Measurements from ENCODE around the gene LAMC3.

The LAMC3 gene

DNA sequence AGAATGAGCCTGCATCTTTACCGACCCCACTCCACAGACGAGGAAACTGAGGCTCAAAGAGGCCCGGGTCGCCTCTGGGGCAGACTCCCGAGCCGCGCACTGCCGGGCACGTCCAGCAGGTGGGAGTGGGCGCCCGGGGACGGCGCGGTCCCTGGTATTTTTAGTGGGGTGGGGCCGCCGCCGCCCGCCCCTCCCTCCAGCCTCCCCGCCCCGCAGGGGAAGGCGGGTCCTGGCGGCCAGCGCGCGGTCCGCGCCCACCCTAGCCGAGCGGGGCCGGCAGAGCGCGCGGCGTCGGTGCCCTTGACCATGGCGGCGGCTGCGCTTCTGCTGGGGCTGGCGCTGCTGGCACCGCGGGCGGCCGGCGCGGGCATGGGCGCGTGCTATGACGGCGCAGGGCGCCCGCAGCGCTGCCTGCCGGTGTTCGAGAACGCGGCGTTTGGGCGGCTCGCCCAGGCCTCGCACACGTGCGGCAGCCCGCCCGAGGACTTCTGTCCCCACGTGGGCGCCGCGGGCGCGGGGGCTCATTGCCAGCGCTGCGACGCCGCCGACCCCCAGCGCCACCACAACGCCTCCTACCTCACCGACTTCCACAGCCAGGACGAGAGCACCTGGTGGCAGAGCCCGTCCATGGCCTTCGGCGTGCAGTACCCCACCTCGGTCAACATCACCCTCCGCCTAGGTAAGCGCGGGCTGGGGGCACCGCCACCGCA is at the start of gene LAMC3:
TSS of gene LAMC3 (plus strand) at position 266 of the 710 bp plus-strand sequence. CDS start at position 307, 41 bp downstream.
- peak; percentile 55 for ATAC-seq
- DNase-seq, result no peak

DNA sequence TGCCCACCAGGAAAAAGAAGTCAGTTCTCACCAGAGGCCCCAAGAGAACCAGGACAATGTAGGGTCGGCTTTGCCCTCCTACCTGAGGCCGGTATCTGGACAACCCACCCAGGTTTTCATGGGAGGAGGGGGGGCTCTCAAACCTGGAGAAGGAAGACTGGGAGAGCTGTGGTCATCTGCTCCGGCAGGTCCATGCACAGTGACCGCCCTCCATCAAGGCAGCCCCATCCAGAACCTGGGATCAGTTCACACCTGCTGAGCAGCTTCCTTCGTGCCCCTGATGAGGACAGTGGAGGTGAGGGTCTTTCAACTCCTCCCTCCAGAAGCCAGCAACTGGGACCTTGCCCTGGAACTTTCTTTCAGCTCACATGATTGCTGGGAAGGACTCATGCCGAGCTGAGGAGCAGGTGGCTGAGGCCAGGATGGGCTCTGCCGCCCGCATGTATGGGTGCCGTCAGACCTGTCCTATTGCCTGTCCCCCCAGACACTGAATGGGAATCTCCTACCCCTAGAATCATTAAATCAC is 49.1 kb upstream of the LAMC3 start:
- DNase-seq (no peak), ATAC-seq (no peak)
- Mint-ChIP-seq H3K4me3 (no peak overlapping the region), H3K4me1 (no peaks in the 10 kb centered on the region), H3K27me3 (peaks cover 9% of the 10 kb centered on the region), H3K9me3 (peaks cover 6 to 9% of the 10 kb centered on the region in 2 donors), H3K27ac (peak overlapping the region in 1 of 2 donors; percentile 42)

More for the DNA sequence above, at the start of gene LAMC3:
- Mint-ChIP-seq H3K27me3 (peaks cover 61% of the 10 kb centered on the region), H3K4me3 (peak within 1 kb of the TSS; percentile 13 to 54), H3K4me1 (no peaks in the 10 kb centered on the region), H3K9me3 (no peaks in the 10 kb centered on the region), H3K27ac (no peak within 1 kb of the TSS)

DNA sequence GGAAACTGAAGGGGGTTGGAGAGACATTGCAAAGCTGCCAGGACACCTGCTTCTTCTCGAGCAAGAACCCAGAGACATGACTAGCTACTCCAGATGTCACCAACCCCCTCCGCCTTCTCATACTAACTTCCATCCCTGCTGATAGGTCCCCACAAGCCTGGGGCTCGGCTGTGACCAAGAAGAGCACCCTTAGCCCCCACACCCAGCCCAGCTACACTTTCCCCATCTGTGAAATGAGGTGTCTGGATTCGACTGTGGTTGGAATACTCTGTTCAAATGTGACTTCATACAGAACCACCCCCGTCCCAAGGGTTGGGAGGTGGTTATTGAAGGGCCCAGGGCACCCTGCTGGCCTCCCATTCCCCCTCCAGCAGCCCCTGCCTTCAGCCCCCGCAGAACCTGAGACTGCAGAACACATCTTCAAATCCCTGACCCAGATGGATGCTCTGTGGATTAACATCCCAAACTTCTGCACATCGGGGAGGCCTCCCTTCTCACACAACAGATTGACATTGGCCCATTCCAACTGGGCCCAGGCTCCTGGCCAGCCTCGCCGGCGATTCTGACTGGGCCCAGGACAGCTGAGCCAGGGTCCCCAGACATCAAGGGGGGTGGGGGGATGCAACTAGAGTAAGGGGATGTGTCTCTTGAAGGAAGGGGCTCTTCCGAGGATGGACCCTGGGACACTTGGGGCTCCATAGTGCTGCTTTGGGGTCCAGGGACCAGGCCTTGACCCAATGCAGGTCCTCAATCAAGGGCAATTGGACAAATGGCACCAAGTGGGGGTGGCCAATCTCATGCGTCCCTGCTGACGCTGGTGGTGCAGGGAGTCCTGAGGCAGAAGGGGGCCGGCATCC is 48.2 kb upstream of the LAMC3 start:
- no peak overlapping the region for H3K27ac Mint-ChIP-seq
- DNase-seq, result no peak
- H3K4me1 Mint-ChIP-seq, result no peaks in the 10 kb centered on the region
- no peak for ATAC-seq
- H3K9me3 Mint-ChIP-seq, result peaks cover 6 to 9% of the 10 kb centered on the region in 2 donors
- no peak overlapping the region for H3K4me3 Mint-ChIP-seq
- peaks cover 9% of the 10 kb centered on the region for H3K27me3 Mint-ChIP-seq

DNA sequence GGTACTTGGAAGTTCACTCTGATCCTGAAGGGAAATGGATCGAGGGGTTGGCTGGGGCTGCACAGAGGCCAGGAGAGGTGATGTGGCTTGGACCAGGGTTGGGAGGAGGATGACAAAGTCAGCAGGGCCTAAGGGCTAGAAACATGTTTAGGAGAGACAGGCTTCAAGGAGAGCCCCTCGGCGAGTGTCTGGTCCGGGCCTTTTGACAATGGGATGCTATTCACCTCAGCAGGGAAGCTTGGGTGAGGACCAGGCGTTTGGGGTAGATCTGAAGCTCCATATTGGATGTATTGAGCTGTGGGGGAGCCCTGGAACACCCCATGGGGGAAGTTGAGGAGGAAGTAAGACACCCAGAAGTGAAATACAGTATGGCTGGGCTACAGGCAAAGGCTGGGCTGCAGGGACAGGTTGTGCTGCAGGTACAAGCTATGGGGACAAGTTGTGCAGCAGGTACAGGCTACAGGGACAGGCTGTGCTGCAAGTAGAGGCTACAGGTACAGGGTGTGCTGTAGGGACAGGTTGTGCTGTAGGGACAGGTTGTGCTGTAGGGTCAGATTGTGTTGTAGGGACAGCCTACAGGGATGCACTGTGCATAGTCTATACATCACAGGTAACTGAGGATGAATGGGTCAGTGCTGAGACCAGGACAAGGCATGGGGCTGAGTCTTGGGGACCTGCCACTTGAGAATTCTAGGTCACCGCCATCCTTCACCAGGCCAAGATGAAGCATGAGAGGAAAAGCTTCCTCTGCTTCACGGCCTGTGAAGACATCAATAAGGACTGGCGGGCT is 47.3 kb upstream of the LAMC3 start:
- Mint-ChIP-seq H3K27me3 (peaks cover 9% of the 10 kb centered on the region), H3K9me3 (peaks cover 6 to 9% of the 10 kb centered on the region in 2 donors), H3K27ac (no peak overlapping the region), H3K4me3 (no peak overlapping the region), H3K4me1 (no peaks in the 10 kb centered on the region)
- no peak for DNase-seq
- ATAC-seq, result no peak

DNA sequence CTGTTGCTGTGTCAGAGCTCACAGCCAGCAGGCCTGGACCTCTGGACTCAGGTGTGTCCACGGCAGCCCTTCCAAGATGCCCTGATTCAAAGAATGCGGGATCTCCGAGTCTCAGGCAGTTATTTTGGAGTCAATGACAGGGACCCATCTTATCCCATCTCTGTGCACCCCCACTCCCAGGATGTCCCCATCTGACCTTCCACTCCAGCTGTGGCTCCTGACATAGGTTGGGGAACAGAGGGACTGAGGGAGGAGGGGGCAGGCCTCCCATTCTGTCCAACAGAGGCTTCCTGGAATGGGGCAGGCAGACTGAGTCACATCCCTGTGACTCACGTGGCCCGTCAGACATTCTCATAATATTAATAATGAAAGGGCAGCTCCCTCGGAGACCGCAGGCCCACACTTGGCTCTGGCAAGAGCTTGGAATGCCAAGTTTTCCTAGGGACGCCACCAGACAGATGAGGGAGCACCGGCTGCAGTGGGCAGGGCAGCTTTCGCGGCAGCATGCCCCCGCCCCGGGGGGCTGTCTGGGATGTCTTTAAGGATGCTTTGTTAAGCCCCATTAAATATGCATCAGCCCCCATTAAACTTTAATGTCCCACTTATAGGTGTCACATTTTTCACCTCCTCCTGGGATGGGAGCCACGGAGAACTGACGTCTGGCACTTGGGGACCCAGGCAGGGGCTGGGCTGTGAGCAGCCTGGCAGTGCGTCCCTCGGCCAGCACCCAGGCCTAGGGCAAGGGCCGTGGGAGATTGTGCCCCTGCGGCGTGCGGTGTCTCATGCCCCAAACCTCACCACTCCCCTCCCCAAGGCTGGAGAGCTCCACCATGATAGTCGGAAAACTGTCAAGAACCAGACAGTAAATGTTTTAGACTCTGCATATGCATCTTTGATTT is 46.3 kb upstream of the LAMC3 start:
- peaks cover 6 to 9% of the 10 kb centered on the region in 2 donors for H3K9me3 Mint-ChIP-seq
- DNase-seq, result no peak
- no peak overlapping the region for H3K27ac Mint-ChIP-seq
- no peaks in the 10 kb centered on the region for H3K4me1 Mint-ChIP-seq
- no peak for ATAC-seq
- H3K4me3 Mint-ChIP-seq, result no peak overlapping the region
- H3K27me3 Mint-ChIP-seq, result peaks cover 9% of the 10 kb centered on the region

DNA sequence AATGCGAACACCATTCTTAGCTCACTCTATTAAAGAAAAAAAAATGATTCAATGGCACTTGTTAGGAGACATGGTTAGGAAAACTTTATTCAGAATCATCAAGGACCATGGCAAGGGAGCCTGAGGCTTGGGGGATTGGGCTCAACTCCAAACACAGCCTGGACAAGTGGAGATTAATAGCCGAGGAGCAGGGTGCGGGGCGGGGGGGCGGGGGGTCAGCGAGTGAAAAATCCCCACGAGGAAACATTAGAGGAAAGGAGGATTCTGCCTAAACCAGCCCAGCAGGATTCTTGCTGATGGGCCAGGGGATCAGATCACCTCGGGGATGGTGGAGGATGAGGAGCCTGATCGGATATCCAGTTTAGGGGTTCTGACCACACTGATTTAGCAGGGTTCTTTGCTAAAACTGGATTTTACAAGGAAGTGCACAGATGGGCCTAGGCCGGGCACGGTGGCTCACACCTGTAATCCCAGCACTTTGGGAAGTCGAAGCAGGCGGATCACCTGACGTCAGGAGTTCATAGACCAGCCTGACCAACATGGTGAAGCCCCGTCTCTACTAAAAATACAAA is 45.6 kb upstream of the LAMC3 start:
- H3K4me3 Mint-ChIP-seq, result no peak overlapping the region
- ATAC-seq (no peak), DNase-seq (no peak)
- H3K9me3 Mint-ChIP-seq, result peaks cover 6 to 8% of the 10 kb centered on the region in 2 donors
- H3K27me3 Mint-ChIP-seq, result peaks cover 9% of the 10 kb centered on the region
- H3K27ac Mint-ChIP-seq, result no peak overlapping the region
- H3K4me1 Mint-ChIP-seq, result no peaks in the 10 kb centered on the region

DNA sequence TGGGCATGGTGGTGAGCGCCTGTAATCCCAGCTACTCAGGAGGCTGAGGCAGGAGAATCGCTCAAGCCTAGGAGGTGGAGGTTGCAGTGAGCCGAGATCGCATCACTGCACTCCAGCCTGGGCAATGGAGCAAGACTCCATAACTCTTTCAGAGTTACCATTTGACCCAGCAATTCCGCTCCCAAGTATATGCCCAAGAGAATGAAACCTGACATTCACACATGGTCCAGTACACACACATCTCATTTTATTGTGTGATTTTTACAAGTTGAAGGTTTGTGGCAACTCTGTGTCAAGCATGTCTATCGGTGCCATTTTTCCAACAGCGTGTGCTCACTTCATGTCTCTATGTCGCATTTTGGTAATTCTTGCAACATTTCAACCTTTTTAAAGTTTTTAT is 45.1 kb upstream of the LAMC3 start:
- no peak for ATAC-seq
- H3K9me3 Mint-ChIP-seq, result peaks cover 2 to 3% of the 10 kb centered on the region in 2 donors
- no peak overlapping the region for H3K4me3 Mint-ChIP-seq

DNA sequence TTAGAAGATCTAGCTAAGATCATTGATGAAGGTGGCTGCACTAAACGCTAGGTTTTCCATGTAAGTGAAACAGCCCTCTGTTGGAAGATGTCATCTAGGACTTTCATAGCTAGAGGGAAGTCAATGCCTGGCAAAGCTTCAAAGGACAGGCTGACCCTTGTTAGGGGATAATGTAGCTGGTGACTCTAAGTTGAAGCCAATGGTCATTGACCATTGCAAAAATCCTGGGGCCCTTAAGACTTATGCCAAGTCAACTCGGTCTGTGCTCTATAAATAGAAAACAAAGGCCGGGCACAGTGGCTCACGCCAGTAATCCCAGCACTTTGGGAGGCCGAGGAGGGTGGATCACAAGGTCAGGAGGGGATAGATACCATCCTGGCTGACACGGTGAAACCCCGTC is 43.3 kb upstream of the LAMC3 start:
- Mint-ChIP-seq H3K27ac (no peak overlapping the region), H3K4me1 (no peaks in the 10 kb centered on the region), H3K9me3 (no peaks in the 10 kb centered on the region), H3K27me3 (peaks cover 9% of the 10 kb centered on the region), H3K4me3 (no peak overlapping the region)
- DNase-seq, result no peak
- no peak for ATAC-seq

More for the DNA sequence above, 45.1 kb upstream of the LAMC3 start:
- H3K27me3 Mint-ChIP-seq, result peaks cover 9% of the 10 kb centered on the region
- DNase-seq, result no peak
- no peak overlapping the region for H3K27ac Mint-ChIP-seq
- no peaks in the 10 kb centered on the region for H3K4me1 Mint-ChIP-seq

DNA sequence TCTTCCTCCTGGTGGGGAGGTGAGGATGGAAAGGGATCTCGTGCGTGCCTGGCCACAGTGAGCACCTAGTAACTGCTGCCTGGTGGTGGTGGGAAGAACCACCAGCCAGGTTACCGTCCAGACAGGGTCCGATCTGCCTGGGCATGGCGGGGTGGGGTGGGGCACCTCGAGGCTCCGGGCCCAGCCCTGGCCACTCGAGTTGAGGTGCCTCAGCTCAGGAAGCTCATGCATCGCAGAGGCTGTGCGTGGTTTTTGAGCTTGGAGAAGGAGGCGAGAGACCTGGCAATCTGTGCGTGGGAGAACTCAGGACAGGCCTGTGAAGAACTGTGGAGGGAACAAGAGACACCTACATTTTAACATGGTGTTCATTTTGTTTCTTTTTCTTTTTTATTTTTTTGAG is 38.9 kb upstream of the LAMC3 start:
- Mint-ChIP-seq H3K27ac (no peak overlapping the region), H3K4me3 (no peak overlapping the region), H3K27me3 (peaks cover 27% of the 10 kb centered on the region), H3K4me1 (no peaks in the 10 kb centered on the region), H3K9me3 (no peaks in the 10 kb centered on the region)
- DNase-seq (no peak), ATAC-seq (no peak)

DNA sequence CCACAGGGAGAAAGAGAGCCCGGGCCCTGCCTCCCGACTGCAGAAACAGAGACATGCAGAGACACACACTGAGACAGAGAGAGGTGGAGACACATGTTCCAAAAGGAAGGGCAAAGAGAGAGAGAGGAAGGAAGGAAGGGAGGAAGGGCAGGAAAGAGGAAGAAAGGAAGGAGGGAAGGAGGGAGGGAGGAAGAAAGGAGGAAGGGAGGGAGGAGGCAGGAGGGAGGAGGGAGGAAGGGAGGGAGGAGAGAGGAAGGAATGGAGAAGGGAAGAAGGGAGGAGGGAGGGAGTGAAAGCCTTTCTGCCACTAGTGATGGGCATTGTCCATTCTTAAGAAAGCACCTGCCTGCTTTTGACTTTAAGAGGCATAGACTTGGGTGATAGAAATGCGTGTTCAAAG is 38.1 kb upstream of the LAMC3 start:
- ATAC-seq (no peak), DNase-seq (no peak)
- no peak overlapping the region for H3K4me3 Mint-ChIP-seq
- H3K27ac Mint-ChIP-seq, result peak overlapping the region in 1 of 2 donors; percentile 28
- H3K4me1 Mint-ChIP-seq, result no peaks in the 10 kb centered on the region
- peaks cover 27% of the 10 kb centered on the region for H3K27me3 Mint-ChIP-seq
- no peaks in the 10 kb centered on the region for H3K9me3 Mint-ChIP-seq

DNA sequence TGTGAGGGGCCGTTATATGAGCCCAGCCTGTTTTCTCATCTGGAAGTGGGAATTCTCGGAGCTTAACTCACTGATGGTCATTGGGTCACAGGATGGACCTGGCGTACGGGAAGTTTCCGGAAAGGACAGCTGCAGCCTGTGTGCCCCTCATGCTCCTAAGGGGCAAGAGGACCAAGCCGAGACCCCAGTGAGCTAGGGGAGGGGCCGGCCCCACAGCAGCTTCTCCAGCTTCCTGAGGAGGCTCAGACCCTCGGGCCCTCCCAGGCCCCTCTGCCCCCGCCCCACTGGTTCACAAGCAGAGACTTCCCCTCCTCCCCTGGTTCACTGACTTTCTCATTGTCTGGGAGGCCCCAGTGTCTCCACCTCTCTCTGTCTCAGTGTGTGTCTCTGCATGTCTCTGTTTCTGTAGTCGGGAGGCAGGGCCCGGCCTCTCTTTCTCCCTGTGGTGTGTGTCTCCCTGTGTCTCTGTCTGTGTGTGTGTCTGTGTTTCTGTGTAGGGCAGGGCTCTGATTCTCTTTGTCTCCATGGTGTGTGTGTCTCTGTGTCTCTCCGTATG is 37.6 kb upstream of the LAMC3 start:
- Mint-ChIP-seq H3K9me3 (no peaks in the 10 kb centered on the region), H3K27me3 (peaks cover 27% of the 10 kb centered on the region), H3K4me1 (no peaks in the 10 kb centered on the region), H3K27ac (no peak overlapping the region), H3K4me3 (no peak overlapping the region)
- DNase-seq (no peak), ATAC-seq (no peak)

DNA sequence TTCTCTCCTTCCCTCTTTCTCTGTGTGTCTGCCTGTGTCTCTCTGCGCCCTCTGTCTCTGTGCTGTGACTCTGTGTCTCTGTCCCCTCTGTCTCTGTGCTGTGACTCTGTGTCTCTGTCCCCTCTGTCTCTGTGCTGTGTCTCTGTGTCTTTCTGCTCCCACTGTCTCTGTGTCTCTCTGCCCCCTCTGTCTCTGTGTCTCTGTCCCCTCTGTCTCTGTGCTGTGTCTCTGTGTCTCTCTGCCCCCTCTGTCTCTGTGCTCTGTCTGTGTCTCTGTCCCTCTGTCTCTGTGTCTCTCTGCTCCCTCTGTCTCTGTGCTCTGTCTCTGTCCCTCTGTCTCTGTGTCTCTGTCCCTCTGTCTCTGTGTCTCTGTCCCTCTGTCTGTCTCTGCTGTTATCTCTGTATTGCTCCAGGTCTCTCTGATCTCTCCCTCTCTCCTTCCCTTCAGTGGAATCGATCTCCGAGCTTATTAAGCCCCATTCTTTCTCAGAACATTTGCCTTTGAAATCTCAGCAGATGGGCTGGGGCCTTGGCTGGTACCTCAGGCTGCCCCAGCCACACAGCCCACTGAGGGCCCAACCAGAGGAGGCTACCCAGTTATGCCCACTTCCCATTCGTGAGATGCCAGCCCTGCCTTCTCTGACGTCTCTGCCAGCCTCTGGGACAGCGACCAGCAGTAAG is 36.6 kb upstream of the LAMC3 start:
- Mint-ChIP-seq H3K4me1 (no peaks in the 10 kb centered on the region), H3K4me3 (no peak overlapping the region), H3K9me3 (no peaks in the 10 kb centered on the region), H3K27me3 (peaks cover 27% of the 10 kb centered on the region), H3K27ac (no peak overlapping the region)
- DNase-seq, result no peak
- ATAC-seq, result no peak

DNA sequence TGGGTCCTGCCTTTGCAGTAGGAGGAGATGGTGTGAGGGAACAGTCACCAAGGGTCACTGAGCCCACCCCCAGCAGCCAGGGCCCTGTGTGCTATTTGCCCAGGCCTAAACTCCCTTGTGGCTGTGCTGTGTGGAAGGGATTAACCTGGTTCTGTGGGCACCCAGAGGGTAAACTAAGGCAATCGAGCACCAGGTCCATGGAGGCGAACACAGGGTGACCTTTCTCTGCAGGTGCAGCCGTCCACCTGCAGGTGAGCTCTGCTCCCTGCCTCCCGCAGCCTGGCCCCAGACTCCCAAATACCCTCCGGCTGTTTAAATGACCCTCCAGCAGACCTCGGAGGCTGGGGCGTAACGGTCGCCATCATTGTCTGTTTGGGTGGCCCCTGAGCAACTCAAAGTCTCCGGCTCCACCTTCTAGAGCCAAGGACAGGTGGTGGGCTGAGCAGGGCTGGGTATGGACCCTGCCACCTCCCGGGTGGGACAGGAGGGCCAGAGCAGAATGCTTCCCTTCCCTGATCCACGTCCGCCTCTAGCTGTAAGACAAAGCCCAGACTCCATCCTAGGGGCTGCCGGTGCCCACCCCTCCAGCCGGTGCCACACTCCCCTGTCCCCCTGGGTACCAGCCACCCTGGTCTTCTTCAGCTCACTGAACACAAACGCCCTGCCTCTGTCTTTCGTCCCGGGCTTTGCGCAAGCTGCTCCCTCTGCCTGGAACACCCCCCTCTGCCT is 35.9 kb upstream of the LAMC3 start:
- Mint-ChIP-seq H3K9me3 (no peaks in the 10 kb centered on the region), H3K4me1 (no peaks in the 10 kb centered on the region), H3K27ac (no peak overlapping the region), H3K4me3 (no peak overlapping the region), H3K27me3 (peaks cover 27% of the 10 kb centered on the region)
- DNase-seq (no peak), ATAC-seq (no peak)
